HG02642 (cell line): Measurements from ENCODE around the gene GABRQ.
"Not testable (repeated sequence)": the region's sequence is repeated elsewhere in the genome, so short reads cannot be mapped to it uniquely, and the experiment has no call there.

Experiments
- ATAC-seq: cut with Tn5 transposase; IDR thresholded peaks from one replicate; pipeline ENCODE4 v1.9.1; 2021; ENCODE audit warnings: mild to moderate bottlenecking; ENCODE audit not compliant: unreplicated experiment, poor library complexity

The GABRQ gene

GRCh38 chrX:152656890-152657289 is 19.2 kb downstream of the GABRQ start:
- ATAC-seq: no peak

GRCh38 chrX:152658302-152658701 is 20.6 kb downstream of the GABRQ start:
- ATAC-seq: no peak

- ATAC-seq: no peak
These were observed 25.4 kb downstream of the GABRQ start for GRCh38 chrX:152663086-152663485.

- no peak for ATAC-seq
These were observed 36.4 kb downstream of the GABRQ start for GRCh38 chrX:152674135-152674534.

GRCh38 chrX:152674652-152675051 is 37.0 kb downstream of the GABRQ start:
- ATAC-seq: not testable (repeated sequence)

- ATAC-seq: peak; percentile 87
These were observed 43.3 kb downstream of the GABRQ start for GRCh38 chrX:152681012-152681411.

GRCh38 chrX:152697952-152698931 is 60.5 kb downstream of the GABRQ start, which contains the start of gene MAGEA3:
Gene MAGEA3, plus strand, starts transcription at chrX:152698794. Its CDS starts 2,039 bp downstream, at chrX:152700833.
- not testable (repeated sequence) for ATAC-seq

GRCh38 chrX:152700390-152700789 is 62.7 kb downstream of the GABRQ start:
- not testable (repeated sequence) for ATAC-seq

GRCh38 chrX:152706500-152706899 is 68.8 kb downstream of the GABRQ start:
- not testable (repeated sequence) for ATAC-seq
